GM12891 (cell line): ENCODE measurements around the gene GH2.
A peak's percentile ranks its signal among the peaks of the same experiment; 100 is the strongest.

ENCODE experiments used
- POLR2A ChIP-seq: IDR thresholded peaks from 2 replicates; pipeline ENCODE4 v1.6.1; 2011; ENCODE audit warnings: low read depth, low read length, control low read depth
- POLR2AphosphoS5 ChIP-seq: IDR thresholded peaks from 2 replicates; pipeline ENCODE4 v1.6.1; 2011; ENCODE audit warnings: low read depth, low read length, control low read depth
- POU2F2 ChIP-seq: IDR thresholded peaks from 2 replicates; pipeline ENCODE4 v1.6.1; 2011; ENCODE audit warnings: low read depth, mild to moderate bottlenecking, control low read depth, low read length, moderate library complexity
- TAF1 ChIP-seq: IDR thresholded peaks from 2 replicates; pipeline ENCODE4 v1.6.1; 2011; ENCODE audit warnings: low read depth, low read length, control low read depth

GRCh38 chr17:63830904-63831491 lies 50.7 kb downstream of the GH2 start:
- TF ChIP-seq POU2F2 (no peak; the same call in 1 of the 2 replicates), TAF1 (no peak), POLR2A (0 out of 2 replicates have a peak, but pooled peaks have one; percentile 25), POLR2AphosphoS5 (no peak; the same call in 1 of the 2 replicates)
